HG03095 (cell line): ENCODE measurements around the gene ACIN1.

Experiments used
- ATAC-seq: cut with Tn5 transposase; IDR thresholded peaks from one replicate; pipeline ENCODE4 v1.9.1; 2021; ENCODE audit warnings: moderate library complexity; ENCODE audit not compliant: unreplicated experiment

ACIN1 gene

GRCh38 chr14:23045419-23046357 lies 49.2 kb downstream of the ACIN1 start:
- ATAC-seq, result no peak

- no peak for ATAC-seq
Measured at GRCh38 chr14:23044840-23045239, 50.1 kb downstream of the ACIN1 start.

- ATAC-seq, result no peak
Measured at GRCh38 chr14:23043754-23044153, 51.2 kb downstream of the ACIN1 start.

- ATAC-seq, result no peak
Measured at GRCh38 chr14:23043145-23043544, 51.8 kb downstream of the ACIN1 start.

GRCh38 chr14:23042162-23042965 lies 52.6 kb downstream of the ACIN1 start, which contains the start of gene PSMB11:
Gene PSMB11 (plus strand): TSS chr14:23042212. CDS start chr14:23042226, 14 bp downstream.
- no peak for ATAC-seq

- no peak for ATAC-seq
Measured at GRCh38 chr14:23041729-23042128, 53.2 kb downstream of the ACIN1 start.

GRCh38 chr14:23040100-23040499 lies 54.8 kb downstream of the ACIN1 start:
- ATAC-seq, result no peak

GRCh38 chr14:23035303-23036144 lies 59.4 kb downstream of the ACIN1 start:
- no peak for ATAC-seq

- peak; percentile 87 for ATAC-seq
Measured at GRCh38 chr14:23034498-23035302, 60.2 kb downstream of the ACIN1 start, which contains the start of gene PSMB5. Gene PSMB5 (minus strand): TSS chr14:23034900. CDS start chr14:23034881, 19 bp downstream.

GRCh38 chr14:23033801-23034497 lies 61.0 kb downstream of the ACIN1 start:
- no peak for ATAC-seq

- ATAC-seq, result no peak
Measured at GRCh38 chr14:23033251-23033727, 61.6 kb downstream of the ACIN1 start.

- ATAC-seq, result no peak
Measured at GRCh38 chr14:23030936-23031335, 64.0 kb downstream of the ACIN1 start.

GRCh38 chr14:23028799-23029198 lies 66.1 kb downstream of the ACIN1 start:
- ATAC-seq, result no peak

- no peak for ATAC-seq
Measured at GRCh38 chr14:23025151-23025814, 69.7 kb downstream of the ACIN1 start.

GRCh38 chr14:23024612-23025075 lies 70.3 kb downstream of the ACIN1 start:
- ATAC-seq, result no peak

GRCh38 chr14:23023795-23024152 lies 71.2 kb downstream of the ACIN1 start:
- no peak for ATAC-seq

GRCh38 chr14:23023022-23023794 lies 71.7 kb downstream of the ACIN1 start:
- no peak for ATAC-seq
